Measurements from ENCODE around the gene DHX30. TPM values are rescaled to one million over a fixed set of nuclear protein-coding genes. Genes with fewer than 3 reads are reported as not detected.
A peak's percentile ranks its signal among the peaks of the same experiment; 100 is the strongest.

The DHX30 gene
- total RNA-seq, 1 donor from 2014 or later: 53.2 TPM

- no peak for FAIRE-seq
- TF ChIP-seq, protein P1, sequence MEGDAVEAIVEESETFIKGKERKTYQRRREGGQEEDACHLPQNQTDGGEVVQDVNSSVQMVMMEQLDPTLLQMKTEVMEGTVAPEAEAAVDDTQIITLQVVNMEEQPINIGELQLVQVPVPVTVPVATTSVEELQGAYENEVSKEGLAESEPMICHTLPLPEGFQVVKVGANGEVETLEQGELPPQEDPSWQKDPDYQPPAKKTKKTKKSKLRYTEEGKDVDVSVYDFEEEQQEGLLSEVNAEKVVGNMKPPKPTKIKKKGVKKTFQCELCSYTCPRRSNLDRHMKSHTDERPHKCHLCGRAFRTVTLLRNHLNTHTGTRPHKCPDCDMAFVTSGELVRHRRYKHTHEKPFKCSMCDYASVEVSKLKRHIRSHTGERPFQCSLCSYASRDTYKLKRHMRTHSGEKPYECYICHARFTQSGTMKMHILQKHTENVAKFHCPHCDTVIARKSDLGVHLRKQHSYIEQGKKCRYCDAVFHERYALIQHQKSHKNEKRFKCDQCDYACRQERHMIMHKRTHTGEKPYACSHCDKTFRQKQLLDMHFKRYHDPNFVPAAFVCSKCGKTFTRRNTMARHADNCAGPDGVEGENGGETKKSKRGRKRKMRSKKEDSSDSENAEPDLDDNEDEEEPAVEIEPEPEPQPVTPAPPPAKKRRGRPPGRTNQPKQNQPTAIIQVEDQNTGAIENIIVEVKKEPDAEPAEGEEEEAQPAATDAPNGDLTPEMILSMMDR (IDR thresholded peaks at IDR 0.05; ENCODE audit: insufficient read depth, low read length, severe bottlenecking): peak; percentile 37
- DNase-seq (ENCODE audit: low read depth): no peak
- Histone ChIP-seq H3K27me3 (ENCODE audit: control insufficient read depth, insufficient read depth, low read length) (no peaks in the 10 kb centered on the region), H3K36me3 (ENCODE audit: control insufficient read depth, insufficient read depth, low read length) (no peaks in the 10 kb centered on the region), H3K4me3 (ENCODE audit: low read depth, low read length) (no peak overlapping the region)
These were observed 3.2 kb upstream of the DHX30 start for GRCh38 chr3:47799733-47800132.

DNA sequence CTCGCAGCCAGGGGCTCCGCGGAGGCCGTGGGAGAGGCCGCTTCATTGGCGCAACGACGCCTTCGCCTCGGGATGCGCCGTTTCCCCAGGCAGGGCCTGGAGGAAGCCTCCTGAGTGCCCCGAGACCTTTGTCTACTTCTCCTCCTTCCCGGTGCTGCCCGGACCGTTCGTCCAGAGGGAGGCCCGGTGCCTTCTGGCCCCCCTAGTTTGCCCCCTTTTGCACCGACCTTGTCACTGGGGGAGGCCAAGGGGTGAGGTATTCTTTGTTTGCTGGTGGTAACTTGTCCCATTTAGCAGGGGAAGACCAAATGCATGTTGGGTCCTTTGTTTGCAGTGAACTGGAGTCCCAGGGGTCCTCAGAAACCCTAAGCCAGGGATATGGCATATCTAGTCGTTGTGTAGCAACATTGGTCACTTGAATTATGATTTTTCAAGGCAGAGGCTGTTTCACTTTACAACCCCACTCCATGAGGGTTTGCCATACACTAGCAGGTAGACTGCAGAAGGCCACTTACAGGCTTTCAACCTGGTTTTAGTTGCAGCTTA is 615 bp downstream of the DHX30 start:
- TF ChIP-seq, protein P1 (IDR thresholded peaks at IDR 0.05; ENCODE audit: insufficient read depth, low read length, severe bottlenecking): no peak
- no peak for FAIRE-seq
- DNase-seq (ENCODE audit: low read depth): no peak

DNA sequence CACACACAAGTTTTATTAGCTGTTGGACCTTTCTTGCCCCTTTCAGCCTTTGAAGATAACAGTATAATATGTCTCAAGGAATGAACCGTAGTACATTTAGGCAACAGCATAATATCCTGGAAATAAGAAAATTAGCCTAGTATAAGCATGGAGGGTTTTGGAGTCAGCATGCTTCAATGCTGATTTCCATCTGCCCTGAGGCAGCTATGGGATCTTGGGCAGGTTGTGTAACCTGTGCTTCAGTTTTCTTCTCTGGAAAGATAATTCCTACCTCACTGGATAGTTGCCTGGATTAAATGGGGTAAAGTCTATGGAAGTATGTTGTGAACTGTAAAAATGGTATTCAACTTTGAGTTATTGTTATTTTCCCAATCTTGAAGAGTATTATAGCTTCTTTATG is 1.6 kb downstream of the DHX30 start:
- no peak for FAIRE-seq
- no peak overlapping the region for H3K4me3 ChIP-seq (ENCODE audit: low read depth, low read length)

More for the DNA sequence above, 615 bp downstream of the DHX30 start:
- Histone ChIP-seq H3K4me3 (ENCODE audit: low read depth, low read length) (peak overlapping the region; percentile 64), H3K27me3 (ENCODE audit: control insufficient read depth, insufficient read depth, low read length) (no peaks in the 10 kb centered on the region), H3K36me3 (ENCODE audit: control insufficient read depth, insufficient read depth, low read length) (no peaks in the 10 kb centered on the region)

GRCh38 chr3:47813551-47814177 is 10.7 kb downstream of the DHX30 start:
- Histone ChIP-seq H3K27me3 (ENCODE audit: control insufficient read depth, insufficient read depth, low read length) (no peaks in the 10 kb centered on the region), H3K36me3 (ENCODE audit: control insufficient read depth, insufficient read depth, low read length) (peaks cover 7% of the 10 kb centered on the region), H3K4me3 (ENCODE audit: low read depth, low read length) (no peak overlapping the region)
- TF ChIP-seq, protein P1 (IDR thresholded peaks at IDR 0.05; ENCODE audit: insufficient read depth, low read length, severe bottlenecking): no peak
- DNase-seq (ENCODE audit: low read depth) (no peak), FAIRE-seq (no peak)

More for the DNA sequence above, 1.6 kb downstream of the DHX30 start:
- TF ChIP-seq, protein P1 (IDR thresholded peaks at IDR 0.05; ENCODE audit: insufficient read depth, low read length, severe bottlenecking): no peak
- Histone ChIP-seq H3K27me3 (ENCODE audit: control insufficient read depth, insufficient read depth, low read length) (no peaks in the 10 kb centered on the region), H3K36me3 (ENCODE audit: control insufficient read depth, insufficient read depth, low read length) (no peaks in the 10 kb centered on the region)
- no peak for DNase-seq (ENCODE audit: low read depth)

- FAIRE-seq (no peak), DNase-seq (ENCODE audit: low read depth) (no peak)
- TF ChIP-seq, protein P1 (IDR thresholded peaks at IDR 0.05; ENCODE audit: insufficient read depth, low read length, severe bottlenecking): no peak
- no peak overlapping the region for H3K4me3 ChIP-seq (ENCODE audit: low read depth, low read length)
- H3K27me3 ChIP-seq (ENCODE audit: control insufficient read depth, insufficient read depth, low read length): no peaks in the 10 kb centered on the region
- H3K36me3 ChIP-seq (ENCODE audit: control insufficient read depth, insufficient read depth, low read length): peaks cover 5% of the 10 kb centered on the region
These were observed 14.7 kb downstream of the DHX30 start for GRCh38 chr3:47817609-47818008.
